ENCODE measurements around the gene NELFB. TPM values are rescaled to one million over a fixed set of nuclear protein-coding genes. Genes with fewer than 3 reads are reported as not detected.
A peak's percentile ranks its signal among the peaks of the same experiment; 100 is the strongest.

The NELFB gene
- total RNA-seq, 3 donors from 2014 or later: 32.6 to 39.2 (median 38.7) TPM

DNA sequence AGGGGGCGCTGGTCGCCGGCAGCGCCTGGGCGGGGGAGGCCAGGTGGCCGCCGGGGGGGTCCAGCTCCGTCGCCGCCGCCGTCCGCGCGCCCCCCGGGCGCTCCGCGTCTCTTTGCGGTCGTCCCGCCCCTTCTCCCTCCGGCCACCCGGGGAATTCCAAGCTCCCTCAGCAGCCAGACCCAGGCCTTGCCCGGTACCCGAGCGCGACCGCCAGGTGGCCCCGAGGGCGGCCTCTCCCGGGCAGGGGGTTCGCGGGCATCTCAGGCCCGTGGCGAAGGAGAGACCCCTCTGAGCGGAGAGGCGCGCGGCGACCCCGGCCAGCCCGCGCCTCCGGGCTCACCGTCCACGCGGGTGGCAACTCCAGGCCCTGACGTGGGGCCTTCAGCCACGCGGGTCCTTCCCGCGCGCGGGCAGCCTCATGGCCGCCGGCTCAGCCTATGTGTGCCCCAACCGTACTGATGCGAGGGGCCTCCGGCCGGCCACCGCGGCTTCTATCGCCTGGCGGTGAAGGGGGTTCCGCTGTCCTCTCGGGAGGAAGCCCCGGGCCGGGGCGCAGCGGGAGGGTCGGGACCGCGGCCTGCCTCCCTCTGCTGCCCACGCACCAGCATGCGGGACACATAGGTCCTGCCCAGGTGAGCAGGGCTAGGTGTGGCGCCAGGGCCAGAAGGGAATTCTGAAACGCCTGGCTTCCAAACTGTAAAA is 47.5 kb downstream of the NELFB start:
- peak in 1 of 2 donors; percentile 57 for DNase-seq (ENCODE audit: low spot score in 2 of 2)
- peak overlapping the region; percentile 29 to 76 (median 55) for H3K4me3 ChIP-seq
- H3K27ac ChIP-seq: peak overlapping the region; percentile 89 to 93
- no peaks in the 10 kb centered on the region for H3K36me3 ChIP-seq
- TF ChIP-seq, protein P1, sequence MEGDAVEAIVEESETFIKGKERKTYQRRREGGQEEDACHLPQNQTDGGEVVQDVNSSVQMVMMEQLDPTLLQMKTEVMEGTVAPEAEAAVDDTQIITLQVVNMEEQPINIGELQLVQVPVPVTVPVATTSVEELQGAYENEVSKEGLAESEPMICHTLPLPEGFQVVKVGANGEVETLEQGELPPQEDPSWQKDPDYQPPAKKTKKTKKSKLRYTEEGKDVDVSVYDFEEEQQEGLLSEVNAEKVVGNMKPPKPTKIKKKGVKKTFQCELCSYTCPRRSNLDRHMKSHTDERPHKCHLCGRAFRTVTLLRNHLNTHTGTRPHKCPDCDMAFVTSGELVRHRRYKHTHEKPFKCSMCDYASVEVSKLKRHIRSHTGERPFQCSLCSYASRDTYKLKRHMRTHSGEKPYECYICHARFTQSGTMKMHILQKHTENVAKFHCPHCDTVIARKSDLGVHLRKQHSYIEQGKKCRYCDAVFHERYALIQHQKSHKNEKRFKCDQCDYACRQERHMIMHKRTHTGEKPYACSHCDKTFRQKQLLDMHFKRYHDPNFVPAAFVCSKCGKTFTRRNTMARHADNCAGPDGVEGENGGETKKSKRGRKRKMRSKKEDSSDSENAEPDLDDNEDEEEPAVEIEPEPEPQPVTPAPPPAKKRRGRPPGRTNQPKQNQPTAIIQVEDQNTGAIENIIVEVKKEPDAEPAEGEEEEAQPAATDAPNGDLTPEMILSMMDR (IDR thresholded peaks at IDR 0.05): peak; percentile 53 to 70 (median 65)
- TF ChIP-seq POLR2A (IDR thresholded peaks at IDR 0.05): no peak
- H3K9me3 ChIP-seq: no peaks in the 10 kb centered on the region
- intact Hi-C loops (cut with DNase I; ENCODE audit: low total_unique reads): no loop called here
- peaks cover 26 to 35% of the 10 kb centered on the region in 2 donors for H3K4me1 ChIP-seq
- peaks cover 0 to 2% of the 10 kb centered on the region in 2 donors for H3K27me3 ChIP-seq

DNA sequence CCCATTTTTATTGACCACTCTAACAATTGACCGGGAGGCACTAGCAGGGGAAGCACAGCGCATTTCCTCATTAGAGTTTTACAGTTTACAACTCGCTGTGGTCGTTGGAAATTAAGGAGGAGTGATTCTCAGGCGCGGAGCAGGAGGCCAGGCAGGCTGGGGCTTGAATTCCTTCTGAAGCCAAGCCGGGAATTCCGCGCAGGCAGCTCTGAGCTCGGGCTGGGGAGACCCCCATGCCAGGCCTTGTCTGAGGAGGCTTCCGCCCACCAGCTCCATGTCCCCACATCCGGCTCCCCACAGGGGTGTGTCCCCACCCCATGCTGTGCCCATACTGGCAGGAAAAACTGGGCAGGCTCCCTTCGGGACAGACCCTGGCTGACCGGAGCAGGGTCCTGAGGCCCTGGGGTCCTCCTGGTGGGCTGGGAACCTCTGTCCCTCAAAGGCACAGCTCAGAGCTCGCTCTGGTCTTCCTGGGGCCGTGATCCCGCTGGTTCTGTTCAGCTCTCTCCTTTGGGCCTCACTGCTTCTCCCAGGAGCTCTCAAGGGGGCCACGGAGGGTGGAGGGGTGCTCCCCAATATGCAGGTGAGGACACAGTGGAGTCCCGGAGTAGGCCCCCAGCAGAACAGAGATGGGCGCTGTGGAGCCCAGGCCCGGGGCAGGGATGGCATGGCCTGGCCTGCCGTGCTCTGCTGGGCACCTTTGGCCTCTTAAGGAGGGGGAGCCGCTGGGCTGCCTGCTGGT is 48.2 kb downstream of the NELFB start:
- TF ChIP-seq POLR2AphosphoS5 (IDR thresholded peaks at IDR 0.05): no peak
- no peak for TF ChIP-seq POLR2A (IDR thresholded peaks at IDR 0.05)
- TF ChIP-seq, protein P1 (IDR thresholded peaks at IDR 0.05): no peak
- intact Hi-C loops (cut with DNase I; ENCODE audit: low total_unique reads): no loop called here
- peaks cover 20 to 35% of the 10 kb centered on the region in 2 donors for H3K4me1 ChIP-seq
- H3K9me3 ChIP-seq: no peaks in the 10 kb centered on the region
- H3K36me3 ChIP-seq: no peaks in the 10 kb centered on the region
- peak overlapping the region; percentile 89 to 93 for H3K27ac ChIP-seq
- H3K27me3 ChIP-seq: peaks cover 0 to 2% of the 10 kb centered on the region in 2 donors
- peak in 1 of 2 donors; percentile 64 for DNase-seq (ENCODE audit: low spot score in 2 of 2)
- peak overlapping the region in 2 of 3 donors; percentile 55 to 76 for H3K4me3 ChIP-seq

GRCh38 chr9:137303893-137304382 is 48.8 kb downstream of the NELFB start:
- Histone ChIP-seq H3K9me3 (no peaks in the 10 kb centered on the region), H3K27me3 (peaks cover 0 to 2% of the 10 kb centered on the region in 2 donors), H3K27ac (peak overlapping the region; percentile 89 to 93), H3K4me1 (peaks cover 17 to 35% of the 10 kb centered on the region in 2 donors), H3K36me3 (no peaks in the 10 kb centered on the region), H3K4me3 (peak overlapping the region in 1 of 3 donors; percentile 23)
- intact Hi-C loops (cut with DNase I; ENCODE audit: low total_unique reads): no loop called here
- no peak for DNase-seq (ENCODE audit: low spot score in 2 of 2)
- TF ChIP-seq, protein P1 (IDR thresholded peaks at IDR 0.05): no peak
- TF ChIP-seq POLR2AphosphoS5 (IDR thresholded peaks at IDR 0.05) (no peak), POLR2A (IDR thresholded peaks at IDR 0.05) (no peak)

- Histone ChIP-seq H3K4me3 (peak overlapping the region in 2 of 3 donors; percentile 38 to 56), H3K9me3 (no peaks in the 10 kb centered on the region), H3K27ac (peak overlapping the region; percentile 89 to 93), H3K36me3 (no peaks in the 10 kb centered on the region), H3K27me3 (peaks cover 0 to 2% of the 10 kb centered on the region in 2 donors), H3K4me1 (peaks cover 14 to 35% of the 10 kb centered on the region in 2 donors)
- TF ChIP-seq POLR2AphosphoS5 (IDR thresholded peaks at IDR 0.05) (no peak), POLR2A (IDR thresholded peaks at IDR 0.05) (no peak)
- TF ChIP-seq, protein P1 (IDR thresholded peaks at IDR 0.05): no peak
- DNase-seq (ENCODE audit: low spot score in 2 of 2): no peak
- intact Hi-C loops (cut with DNase I; ENCODE audit: low total_unique reads): no loop called here
Observed at GRCh38 chr9:137304383-137305059, 49.4 kb downstream of the NELFB start.
